Liver (tissue), 9 donors: ENCODE data around the gene COL24A1. TPM values are rescaled to one million over a fixed set of nuclear protein-coding genes. Genes with fewer than 3 reads are reported as not detected.
"Not testable (repeated sequence)": the region's sequence is repeated elsewhere in the genome, so short reads cannot be mapped to it uniquely, and the experiment has no call there.

Experiments
- DNase-seq: peaks from one replicate; pipeline ENCODE4 v3.0.0-alpha.2; 2017; ENCODE audit warnings: low spot score
- H3K27ac ChIP-seq, 2 donors: one replicate each; pipeline ENCODE4 v1.7.0; 2013; ENCODE audit warnings: inconsistent platforms in 2 of 2, low read length in 2 of 2, control low read depth in 1 of 2, low read depth in 1 of 2, mild to moderate bottlenecking in 1 of 2
- H3K27me3 ChIP-seq, 4 donors: one replicate each; pipeline versions ENCODE4 v1.6.1 to v1.7.0; 2013; ENCODE audit warnings: low read length in 3 of 4, inconsistent platforms in 1 of 4, mild to moderate bottlenecking in 1 of 4, moderate library complexity in 1 of 4; ENCODE audit not compliant: control insufficient read depth in 4 of 4, insufficient read depth in 4 of 4
- H3K36me3 ChIP-seq, 4 donors: one replicate each; pipeline versions ENCODE4 v1.6.1 to v1.7.0; 2013; ENCODE audit warnings: low read length in 3 of 4, mild to moderate bottlenecking in 3 of 4, low read depth in 1 of 4, moderate library complexity in 1 of 4; ENCODE audit not compliant: control insufficient read depth in 4 of 4, insufficient read depth in 3 of 4
- H3K4me1 ChIP-seq, 4 donors: one replicate each; pipeline versions ENCODE4 v1.6.1 to v1.7.0; 2013; ENCODE audit warnings: low read length in 3 of 4, mild to moderate bottlenecking in 3 of 4, moderate library complexity in 1 of 4; ENCODE audit not compliant: control insufficient read depth in 4 of 4, insufficient read depth in 4 of 4
- H3K4me3 ChIP-seq, 3 donors: one replicate each; pipeline versions ENCODE4 v1.6.1 to v1.7.0; 2013; ENCODE audit warnings: low read length in 3 of 3, control low read depth in 1 of 3, low read depth in 1 of 3, mild to moderate bottlenecking in 1 of 3
- H3K9ac ChIP-seq, 2 donors: one replicate each; pipeline ENCODE4 v1.7.0; 2013; ENCODE audit warnings: low read length in 2 of 2, mild to moderate bottlenecking in 2 of 2, moderate library complexity in 2 of 2, control low read depth in 1 of 2, low read depth in 1 of 2
- H3K9me3 ChIP-seq, 4 donors: one replicate each; pipeline versions ENCODE4 v1.6.1 to v1.7.0; 2013; ENCODE audit warnings: low read length in 3 of 4; ENCODE audit not compliant: control insufficient read depth in 4 of 4
- CTCF ChIP-seq: fragments of 150-350 bp; IDR thresholded peaks from 2 replicates; pipeline ENCODE4 v1.5.1; 2017; ENCODE audit warnings: improper control_type of control experiment, low read depth, low read length; ENCODE audit not compliant: missing input control
- FOXA1 ChIP-seq: IDR thresholded peaks from 2 replicates; pipeline ENCODE4 v1.6.1; 2016; ENCODE audit warnings: antibody characterized with exemption
- FOXA2 ChIP-seq: IDR thresholded peaks from 2 replicates; pipeline ENCODE4 v1.6.1; 2016; ENCODE audit warnings: antibody characterized with exemption
- GABPA ChIP-seq, 2 donors: IDR thresholded peaks in 1 of 2; conservative IDR thresholded peaks in 1 of 2; 2 replicates each; pipeline ENCODE4 v1.6.1; 2016; ENCODE audit warnings: antibody characterized with exemption in 2 of 2, mild to moderate bottlenecking in 1 of 2, moderate library complexity in 1 of 2
- HNF4A ChIP-seq, 2 donors: conservative IDR thresholded peaks; 2 replicates each; pipeline ENCODE4 v1.6.1; 2016; ENCODE audit warnings: antibody characterized with exemption in 2 of 2, mild to moderate bottlenecking in 2 of 2
- HNF4G ChIP-seq: IDR thresholded peaks from 2 replicates; pipeline ENCODE4 v1.6.1; 2016; ENCODE audit warnings: antibody characterized with exemption
- RAD21 ChIP-seq, 2 donors: IDR thresholded peaks; 2 replicates each; pipeline ENCODE4 v1.6.1; 2016; ENCODE audit warnings: antibody characterized with exemption in 2 of 2, mild to moderate bottlenecking in 2 of 2
- SP1 ChIP-seq: IDR thresholded peaks from 2 replicates; pipeline ENCODE4 v1.6.1; 2018; ENCODE audit warnings: antibody characterized with exemption, mild to moderate bottlenecking
- YY1 ChIP-seq: IDR thresholded peaks from 2 replicates; pipeline ENCODE4 v1.6.1; 2016; ENCODE audit warnings: antibody characterized with exemption, mild to moderate bottlenecking
- WGBS: extraction: QIAGEN DNeasy Blood & Tissue Kit; methylation state at CpG from one replicate; pipeline ENCODE4 v1.1.7; 2013; 5-methylcytosine and 5-hydroxymethylcytosine counted together
- polyA plus RNA-seq, 2 donors: library from polyadenylated mRNA; stranded (reverse) in 1 of 2; unstranded in 1 of 2; fragments of 200-250 nt in 1 of 2; fragments of >200 nt in 1 of 2; fragmentation: Nextera tagmentation in 1 of 2; extraction: Ambion mirVana in 1 of 2; gene quantifications; one replicate each; pipeline versions ENCODE4 v1.2.1 to v1.2.3, GENCODE V29; 2013 to 2015
- total RNA-seq, 2 donors: library from RNA; depleted of rRNA; stranded (reverse); fragments of >200 nt; gene quantifications; one replicate each; pipeline ENCODE4 v1.2.3, GENCODE V29; 2014
- TF ChIP-seq, protein P1 (sequence below): IDR thresholded peaks from 2 replicates; pipeline ENCODE4 v1.6.1; 2016; ENCODE audit warnings: antibody characterized with exemption, mild to moderate bottlenecking
- TF ChIP-seq, protein P2 (sequence below): IDR thresholded peaks from 2 replicates; pipeline ENCODE4 v1.6.1; 2016; ENCODE audit warnings: antibody characterized with exemption
- donor health status: healthy.
- donor health status: healthy.
- donor health status: healthy.
- donor health status: healthy.
- donor health status: healthy.

The COL24A1 gene
- total and polyA plus RNA-seq, 4 donors, result under 0.01 to 0.28 (median 0.01) TPM; not detected in 1

DNA sequence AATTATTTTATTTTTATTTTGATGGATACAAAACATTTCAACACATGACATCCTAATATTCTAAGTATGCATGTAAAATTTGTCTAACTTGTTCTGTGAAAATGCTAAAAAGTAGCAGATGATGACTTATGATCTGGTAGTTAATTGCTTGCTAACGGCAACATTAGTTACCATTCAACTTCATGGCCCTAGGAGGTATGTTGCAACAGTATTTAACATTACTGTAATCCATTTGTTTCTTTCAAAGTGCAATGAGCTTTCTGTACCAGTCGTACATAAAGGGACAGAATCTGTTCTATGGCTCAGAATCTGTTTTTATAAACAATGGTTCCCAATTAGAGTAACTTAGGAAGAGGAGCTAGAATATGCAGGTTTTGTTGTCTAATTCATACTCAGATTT is 356.8 kb downstream of the COL24A1 start:
- Histone ChIP-seq H3K9ac (no peak overlapping the region), H3K9me3 (no peaks in the 10 kb centered on the region), H3K4me1 (no peaks in the 10 kb centered on the region), H3K36me3 (no peaks in the 10 kb centered on the region), H3K27me3 (peaks cover 0 to 3% (median 0%) of the 10 kb centered on the region in 4 donors), H3K4me3 (no peak overlapping the region), H3K27ac (no peak overlapping the region)
- DNase-seq, result no peak
- WGBS, result 72% methylated on average over 2 of the region's 2 CpGs
- TF ChIP-seq HNF4G, result no peak
- TF ChIP-seq YY1, result no peak
- no peak for TF ChIP-seq HNF4A (conservative IDR thresholded peaks at IDR 0.05)
- TF ChIP-seq SP1, result no peak
- TF ChIP-seq GABPA (IDR thresholded peaks at IDR 0.05 in 1 of 2, conservative IDR thresholded peaks at IDR 0.05 in 1 of 2), result no peak
- TF ChIP-seq FOXA2, result no peak
- no peak for TF ChIP-seq RAD21 (IDR thresholded peaks at IDR 0.05)
- no peak for TF ChIP-seq FOXA1
- TF ChIP-seq, protein P1, sequence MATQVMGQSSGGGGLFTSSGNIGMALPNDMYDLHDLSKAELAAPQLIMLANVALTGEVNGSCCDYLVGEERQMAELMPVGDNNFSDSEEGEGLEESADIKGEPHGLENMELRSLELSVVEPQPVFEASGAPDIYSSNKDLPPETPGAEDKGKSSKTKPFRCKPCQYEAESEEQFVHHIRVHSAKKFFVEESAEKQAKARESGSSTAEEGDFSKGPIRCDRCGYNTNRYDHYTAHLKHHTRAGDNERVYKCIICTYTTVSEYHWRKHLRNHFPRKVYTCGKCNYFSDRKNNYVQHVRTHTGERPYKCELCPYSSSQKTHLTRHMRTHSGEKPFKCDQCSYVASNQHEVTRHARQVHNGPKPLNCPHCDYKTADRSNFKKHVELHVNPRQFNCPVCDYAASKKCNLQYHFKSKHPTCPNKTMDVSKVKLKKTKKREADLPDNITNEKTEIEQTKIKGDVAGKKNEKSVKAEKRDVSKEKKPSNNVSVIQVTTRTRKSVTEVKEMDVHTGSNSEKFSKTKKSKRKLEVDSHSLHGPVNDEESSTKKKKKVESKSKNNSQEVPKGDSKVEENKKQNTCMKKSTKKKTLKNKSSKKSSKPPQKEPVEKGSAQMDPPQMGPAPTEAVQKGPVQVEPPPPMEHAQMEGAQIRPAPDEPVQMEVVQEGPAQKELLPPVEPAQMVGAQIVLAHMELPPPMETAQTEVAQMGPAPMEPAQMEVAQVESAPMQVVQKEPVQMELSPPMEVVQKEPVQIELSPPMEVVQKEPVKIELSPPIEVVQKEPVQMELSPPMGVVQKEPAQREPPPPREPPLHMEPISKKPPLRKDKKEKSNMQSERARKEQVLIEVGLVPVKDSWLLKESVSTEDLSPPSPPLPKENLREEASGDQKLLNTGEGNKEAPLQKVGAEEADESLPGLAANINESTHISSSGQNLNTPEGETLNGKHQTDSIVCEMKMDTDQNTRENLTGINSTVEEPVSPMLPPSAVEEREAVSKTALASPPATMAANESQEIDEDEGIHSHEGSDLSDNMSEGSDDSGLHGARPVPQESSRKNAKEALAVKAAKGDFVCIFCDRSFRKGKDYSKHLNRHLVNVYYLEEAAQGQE, result no peak
- TF ChIP-seq, protein P2, sequence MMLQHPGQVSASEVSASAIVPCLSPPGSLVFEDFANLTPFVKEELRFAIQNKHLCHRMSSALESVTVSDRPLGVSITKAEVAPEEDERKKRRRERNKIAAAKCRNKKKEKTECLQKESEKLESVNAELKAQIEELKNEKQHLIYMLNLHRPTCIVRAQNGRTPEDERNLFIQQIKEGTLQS, result no peak

- 68% methylated on average over 2 of the region's 2 CpGs for WGBS
- H3K4me1 ChIP-seq, result no peaks in the 10 kb centered on the region
- no peak for TF ChIP-seq CTCF
- peaks cover 0 to 3% (median under 1%) of the 10 kb centered on the region in 4 donors for H3K27me3 ChIP-seq
- no peak for DNase-seq
- no peak overlapping the region for H3K9ac ChIP-seq
- H3K4me3 ChIP-seq, result no peak overlapping the region
- no peak overlapping the region for H3K27ac ChIP-seq
- no peaks in the 10 kb centered on the region for H3K9me3 ChIP-seq
- no peaks in the 10 kb centered on the region for H3K36me3 ChIP-seq
Measured at GRCh38 chr1:85798419-85798818, 358.2 kb downstream of the COL24A1 start.

DNA sequence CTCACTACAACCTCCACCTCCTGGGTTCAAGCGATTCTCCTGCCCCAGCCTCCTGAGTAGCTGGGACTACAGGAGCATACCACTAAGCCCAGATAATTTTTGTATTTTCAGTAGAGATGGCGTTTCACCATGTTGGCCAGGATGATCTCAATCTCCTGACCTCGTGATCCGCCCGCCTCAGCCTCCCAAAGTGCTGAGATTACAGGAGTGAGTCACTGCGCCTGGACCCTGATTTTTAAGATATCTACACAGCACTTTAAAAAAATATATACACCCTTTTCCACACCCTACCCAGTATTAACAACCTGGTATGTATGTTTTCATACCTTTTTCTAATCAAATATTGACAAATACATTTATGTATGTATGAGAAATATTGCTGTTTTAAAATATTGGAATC is 379.6 kb downstream of the COL24A1 start:
- H3K9me3 ChIP-seq, H3K27me3 ChIP-seq, H3K4me1 ChIP-seq, H3K9ac ChIP-seq, H3K4me3 ChIP-seq, DNase-seq, H3K36me3 ChIP-seq, H3K27ac ChIP-seq: not testable (repeated sequence)
- WGBS, result 81% methylated on average over 6 of the region's 6 CpGs
